ENCODE results near the gene ZCCHC2.

GRCh38 chr18:62493033-62493862 lies 29.6 kb upstream of the ZCCHC2 start:
- TF ChIP-seq CTCF (IDR thresholded peaks at IDR 0.05) (no peak), POLR2A (IDR thresholded peaks at IDR 0.05) (no peak)
